ENCODE data around the gene GALNTL6.

The GALNTL6 gene

DNA sequence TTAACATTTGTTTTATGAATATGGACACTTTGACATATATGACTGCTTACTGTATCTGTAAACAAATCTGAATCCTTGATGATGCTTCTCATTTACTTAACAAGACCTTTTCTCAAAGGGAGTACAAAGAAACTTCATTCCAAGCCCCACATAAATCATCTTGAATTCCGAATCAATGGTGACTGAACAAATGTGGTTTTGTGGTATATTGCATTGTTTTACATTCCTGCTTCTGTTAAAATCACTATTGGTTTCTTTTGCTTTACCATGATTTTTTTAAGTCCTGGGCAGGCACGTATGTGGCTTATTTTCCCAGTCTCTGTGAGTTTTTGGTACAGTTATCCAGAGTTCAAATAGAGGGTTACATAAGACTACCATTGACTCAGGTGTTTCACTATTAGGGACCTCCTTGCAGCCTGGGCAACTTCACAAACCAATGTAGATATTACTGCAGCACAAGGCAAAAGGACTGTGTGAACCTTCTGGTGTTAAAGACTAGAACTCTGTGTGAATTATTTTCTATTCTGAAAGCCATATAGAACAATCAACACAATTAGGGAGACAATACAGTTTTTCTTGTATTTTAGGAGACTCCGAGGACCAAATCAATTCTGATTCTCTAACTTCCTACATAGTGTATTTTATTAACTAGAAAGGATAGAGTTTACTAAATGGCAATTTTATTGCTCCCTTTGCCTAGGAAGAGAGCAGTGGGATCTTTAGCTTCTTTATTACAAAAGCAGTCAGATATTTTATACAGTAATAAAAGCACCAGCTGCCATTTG, 196.4 kb downstream of the GALNTL6 start:
- DNase-seq = no peak

DNA sequence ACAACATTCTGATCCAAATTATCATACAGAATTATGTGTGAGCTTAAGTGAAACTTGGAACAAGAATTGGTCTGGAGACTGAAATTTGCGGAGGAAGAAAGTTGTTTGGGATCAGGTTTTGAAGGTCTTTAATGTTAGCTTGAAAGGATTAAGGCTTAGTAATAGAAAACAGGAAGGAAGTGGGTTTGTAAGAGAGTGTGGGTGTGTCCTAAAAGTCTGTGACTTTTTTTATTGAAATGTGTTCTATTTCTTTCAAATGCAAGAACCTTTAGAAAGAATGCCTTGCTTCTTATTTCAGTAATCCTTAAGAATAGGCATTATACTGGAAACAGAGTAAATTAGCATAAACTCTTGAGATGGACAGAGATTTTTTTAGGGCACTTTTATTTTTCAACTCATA, 198.0 kb downstream of the GALNTL6 start:
- no peak for DNase-seq

DNA sequence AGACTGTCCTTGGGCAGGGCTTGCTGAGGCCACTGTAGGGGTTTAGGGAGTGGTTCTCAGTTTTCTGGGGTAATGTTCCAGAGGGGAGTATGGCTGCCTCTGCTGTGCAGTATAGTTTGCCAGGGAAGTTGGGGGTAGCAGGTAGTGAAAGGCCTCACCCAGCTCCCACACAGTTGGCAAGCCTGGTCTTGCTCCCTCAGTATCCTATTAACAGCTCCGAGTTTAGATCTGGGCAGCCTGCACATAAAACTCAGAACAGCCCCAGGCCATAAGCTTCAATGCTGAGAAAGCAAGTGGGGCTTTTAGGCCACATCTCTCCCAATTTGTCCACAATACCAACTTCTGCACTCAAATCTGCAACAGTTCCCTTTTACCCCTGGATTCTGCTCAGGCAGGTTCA, 205.2 kb downstream of the GALNTL6 start:
- DNase-seq = no peak

DNA sequence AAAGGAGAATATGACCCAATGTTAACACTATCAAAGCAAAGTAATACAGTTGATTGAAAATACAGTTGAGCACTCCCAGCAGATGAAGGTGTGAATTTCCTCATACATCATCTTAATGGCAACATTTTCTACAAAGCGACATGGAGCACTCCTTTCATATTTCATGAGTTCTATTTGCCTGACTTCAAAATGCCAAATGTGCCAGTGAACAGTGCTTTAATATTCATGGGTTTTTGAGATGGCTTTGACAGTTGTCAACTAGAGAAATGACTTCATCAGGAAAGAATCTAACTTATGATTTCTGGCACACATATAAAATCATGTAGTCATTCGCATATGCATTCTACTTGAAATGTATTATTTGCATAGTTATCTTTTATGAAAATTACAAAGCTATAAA, 222.4 kb downstream of the GALNTL6 start:
- DNase-seq = no peak

GRCh38 chr4:172040766-172041165, 227.6 kb downstream of the GALNTL6 start:
- DNase-seq = no peak

GRCh38 chr4:172042714-172043114, 229.5 kb downstream of the GALNTL6 start:
- peak; percentile 22 for DNase-seq

DNA sequence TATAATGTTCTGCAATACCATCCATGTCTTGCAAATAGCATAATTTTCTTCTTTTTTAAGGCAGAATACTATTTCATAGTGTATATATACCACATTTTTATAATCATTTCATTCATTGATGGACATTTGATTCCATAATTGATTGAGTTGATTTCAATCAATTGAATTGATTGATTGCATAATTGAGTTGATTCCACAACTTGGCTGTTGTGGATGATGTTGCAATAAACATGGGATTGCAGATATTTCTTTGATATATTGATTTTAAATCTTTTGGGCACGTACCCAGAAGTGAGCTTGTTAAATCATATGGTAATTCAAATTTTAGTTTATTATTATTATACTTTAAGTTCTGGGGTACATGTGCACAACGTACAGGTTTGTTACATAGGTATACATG, 232.8 kb downstream of the GALNTL6 start:
- no peak for DNase-seq

GRCh38 chr4:172048666-172049065, 235.5 kb downstream of the GALNTL6 start:
- no peak for DNase-seq

DNA sequence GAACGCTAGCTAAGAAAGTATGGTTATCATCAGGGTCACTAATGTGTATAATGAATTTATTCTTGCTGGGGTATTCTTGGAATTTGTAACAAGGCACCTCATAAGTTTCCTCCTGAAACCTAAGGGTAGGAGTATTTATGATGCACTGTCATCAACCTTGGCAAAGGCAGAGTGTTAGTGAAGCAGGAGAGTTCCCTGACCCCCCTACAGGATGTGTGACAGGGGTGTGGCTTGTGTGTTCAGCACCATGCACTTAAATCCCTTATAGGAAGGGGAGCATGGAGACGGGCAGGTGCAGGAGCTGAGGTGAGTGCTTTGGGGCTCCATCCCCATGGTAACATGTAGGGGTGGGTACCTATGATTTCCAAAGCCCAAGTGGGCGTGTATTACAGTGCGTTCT, 237.7 kb downstream of the GALNTL6 start:
- no peak for DNase-seq

DNA sequence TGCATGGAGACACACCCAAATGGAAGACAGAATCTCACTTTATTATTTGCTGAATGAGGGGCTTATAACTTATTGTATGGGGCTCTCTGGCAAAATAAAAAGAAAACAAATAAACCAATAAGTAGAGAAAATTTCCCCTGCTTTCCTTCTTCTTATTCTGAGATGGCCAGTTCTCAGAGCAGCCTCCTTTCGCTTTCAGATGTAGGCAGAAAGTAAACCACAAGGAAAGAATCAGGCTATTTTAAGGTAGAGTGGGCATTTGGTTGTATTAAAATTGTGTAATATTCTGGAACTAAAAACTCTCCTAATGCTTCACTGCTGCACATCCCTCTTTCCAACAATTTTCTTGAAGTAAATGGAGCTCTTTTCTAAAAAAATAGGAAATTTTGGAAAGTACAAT, 241.8 kb downstream of the GALNTL6 start:
- no peak for DNase-seq

DNA sequence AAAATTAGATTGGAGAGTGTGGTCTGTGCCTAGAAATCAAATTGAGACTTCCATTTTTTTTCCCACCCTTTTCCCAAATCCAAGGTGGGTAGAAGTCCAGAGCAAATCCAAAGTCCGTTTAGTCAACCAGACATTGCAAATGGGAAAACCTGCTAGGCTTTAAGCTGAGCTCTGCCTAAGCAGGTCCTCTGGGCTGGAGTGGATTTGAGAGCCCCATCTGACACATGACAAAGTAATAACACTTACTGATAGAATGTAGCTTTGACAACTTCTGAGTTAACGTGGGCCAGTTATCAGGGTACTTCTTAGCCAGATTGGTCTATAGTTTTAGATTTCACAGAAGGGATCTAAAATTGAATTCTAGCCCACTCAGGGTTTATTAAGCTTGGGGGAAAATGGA, 242.3 kb downstream of the GALNTL6 start:
- no peak for DNase-seq

DNA sequence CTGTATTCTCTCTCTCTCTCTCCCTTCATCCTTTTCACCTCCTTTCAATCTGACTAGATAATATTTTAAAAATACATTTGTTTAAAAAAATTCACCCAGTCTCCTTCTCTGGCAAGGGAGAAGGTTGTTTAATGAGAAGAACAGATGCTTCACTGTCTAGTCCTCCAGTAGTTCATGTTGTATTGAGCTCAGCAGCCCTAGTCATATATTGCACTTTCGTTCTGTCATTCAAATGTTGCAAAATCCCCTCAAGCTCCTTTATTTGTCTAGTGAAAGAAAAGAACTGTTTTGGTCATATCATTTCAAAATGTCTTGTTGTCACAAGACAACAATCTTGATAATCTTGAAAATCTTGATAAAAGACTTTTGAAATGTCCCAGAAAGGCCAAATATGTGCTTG, 248.0 kb downstream of the GALNTL6 start:
- DNase-seq = no peak

DNA sequence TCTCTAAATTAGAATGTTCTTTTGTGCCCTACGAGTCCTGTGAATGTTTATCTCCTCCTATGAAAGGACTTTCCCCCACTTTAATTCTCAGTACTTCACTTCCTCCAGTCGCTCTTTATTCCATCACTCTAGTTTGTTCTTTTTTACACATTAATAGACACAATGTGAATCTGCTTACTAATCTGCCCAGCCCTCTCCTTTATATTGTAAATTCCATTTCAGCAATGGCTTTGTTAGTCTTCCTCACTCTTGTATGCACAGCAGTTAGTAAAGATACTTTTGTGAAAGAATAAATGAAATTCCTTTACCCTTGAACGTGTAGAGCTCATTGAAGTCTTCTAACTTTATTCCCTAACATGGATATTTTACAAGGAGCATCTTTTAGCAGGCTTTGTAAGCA, 255.3 kb downstream of the GALNTL6 start:
- DNase-seq = no peak

DNA sequence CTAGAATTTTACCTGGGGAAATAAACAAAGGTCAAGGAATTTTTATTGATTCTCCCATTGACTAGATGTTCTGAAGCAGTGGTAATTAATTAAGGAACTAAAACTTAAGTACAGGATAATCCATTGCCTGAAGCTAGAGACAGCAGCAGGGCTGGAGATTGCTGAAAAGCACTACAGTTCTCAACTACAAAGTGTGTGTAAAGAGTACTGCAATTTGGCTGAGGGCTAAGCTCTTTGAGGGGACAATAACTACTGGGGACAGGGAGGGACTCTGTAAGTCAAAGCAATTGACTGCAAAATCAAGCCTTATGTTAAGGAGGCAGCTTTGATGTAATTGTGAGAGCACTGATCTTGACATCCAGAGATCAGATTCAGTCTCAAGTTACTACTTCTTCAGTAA, 260.4 kb downstream of the GALNTL6 start:
- DNase-seq = no peak

DNA sequence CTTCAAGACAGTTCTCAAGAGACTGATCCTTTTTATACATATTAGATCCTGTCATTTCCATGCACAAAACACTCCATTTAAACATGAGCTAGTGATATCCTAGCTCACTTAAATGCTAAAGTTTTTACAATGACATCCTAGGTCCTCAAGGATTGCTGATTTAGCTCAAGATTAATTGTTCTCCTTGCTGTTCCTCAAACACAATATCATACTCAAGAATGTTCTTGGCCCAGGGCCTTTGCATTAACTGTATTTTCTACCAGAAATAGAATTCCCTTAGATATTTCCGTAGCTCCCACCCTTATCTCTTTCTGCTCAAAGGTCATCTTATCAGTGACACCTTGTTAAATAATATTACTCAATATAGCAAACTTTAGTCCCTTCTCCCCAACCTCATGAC, 270.1 kb downstream of the GALNTL6 start:
- DNase-seq = no peak

- no peak for DNase-seq
Measured at GRCh38 chr4:172088556-172088955, 275.4 kb downstream of the GALNTL6 start.

DNA sequence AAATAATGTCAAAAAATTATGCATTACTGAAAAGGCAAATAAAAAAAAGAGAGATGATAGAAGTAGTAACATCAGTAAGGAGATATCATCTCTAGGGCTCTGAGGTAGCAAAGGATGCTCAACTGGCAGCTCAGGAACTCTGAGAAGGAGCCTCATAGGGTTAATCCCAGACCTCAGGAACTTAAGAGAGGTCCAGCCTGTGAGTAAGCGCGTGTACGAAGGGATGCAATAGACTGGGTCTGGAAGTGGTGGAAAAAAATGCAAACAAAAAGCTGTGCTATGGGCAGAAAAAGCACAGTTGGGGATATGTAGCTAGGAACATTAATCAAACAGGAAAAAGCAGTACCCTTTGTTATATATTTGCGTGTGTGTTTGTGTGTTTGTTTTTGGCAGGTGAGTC, 282.0 kb downstream of the GALNTL6 start:
- DNase-seq = no peak

DNA sequence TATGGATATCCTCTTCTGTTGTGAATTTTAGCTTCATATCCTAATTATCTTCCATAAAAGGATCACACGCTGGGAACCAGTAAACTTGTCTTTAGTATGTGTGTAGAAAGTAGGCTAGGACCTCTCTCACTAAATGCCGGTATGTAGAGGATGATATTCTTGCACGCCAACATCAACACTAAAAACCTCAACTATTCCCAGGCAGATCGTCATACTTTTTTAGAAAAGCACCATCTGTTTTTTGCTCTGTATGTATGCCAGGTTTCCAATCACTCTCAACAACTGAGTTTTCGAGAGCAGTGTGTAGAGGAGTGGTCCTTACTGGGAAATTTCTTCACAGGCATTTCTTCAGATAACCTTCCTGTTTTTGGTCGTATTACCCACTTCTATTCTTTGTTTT, 283.6 kb downstream of the GALNTL6 start:
- DNase-seq = no peak

GRCh38 chr4:172099376-172099775, 286.2 kb downstream of the GALNTL6 start:
- DNase-seq = no peak

DNA sequence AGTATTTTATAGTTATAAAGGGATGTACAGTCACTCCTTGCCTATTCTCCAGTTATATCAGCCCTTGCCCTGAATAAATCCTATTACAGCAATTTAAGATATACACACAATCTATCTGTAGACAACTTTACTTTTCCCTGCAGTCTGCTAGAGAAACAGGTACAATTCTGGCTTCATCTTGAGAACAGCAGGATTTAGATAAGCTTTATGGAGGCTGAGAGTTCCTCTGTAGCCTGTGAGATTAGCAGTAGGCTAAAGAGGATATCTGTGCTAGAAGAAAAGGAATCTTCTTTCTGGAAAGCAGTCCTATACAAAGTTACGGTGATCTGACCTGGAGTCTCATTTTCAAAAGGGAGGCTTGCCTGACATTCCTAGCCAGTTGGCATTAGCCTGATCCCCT, 290.3 kb downstream of the GALNTL6 start:
- no peak for DNase-seq

- DNase-seq = no peak
Measured at GRCh38 chr4:172104539-172104938, 291.3 kb downstream of the GALNTL6 start.

DNA sequence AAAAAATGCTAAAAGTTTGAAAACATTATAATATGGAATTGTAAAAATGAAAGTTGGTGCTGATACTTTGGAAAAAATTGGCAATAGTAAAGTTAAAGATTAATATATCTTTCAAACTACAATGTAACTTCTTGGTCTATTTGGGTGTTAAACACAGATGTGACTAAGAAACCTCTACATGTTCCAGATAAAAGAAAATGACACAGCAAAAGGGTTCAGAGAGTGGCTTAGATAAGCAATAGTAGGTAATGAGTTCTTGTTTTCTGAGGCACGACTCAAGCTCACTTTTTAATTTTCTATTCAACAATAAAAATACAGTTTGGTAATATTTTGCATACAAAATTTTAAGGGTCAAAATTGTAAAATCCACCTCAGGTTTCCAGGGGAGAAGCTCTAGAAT, 292.7 kb downstream of the GALNTL6 start:
- no peak for DNase-seq

GRCh38 chr4:172109466-172109865, 296.3 kb downstream of the GALNTL6 start:
- no peak for DNase-seq

DNA sequence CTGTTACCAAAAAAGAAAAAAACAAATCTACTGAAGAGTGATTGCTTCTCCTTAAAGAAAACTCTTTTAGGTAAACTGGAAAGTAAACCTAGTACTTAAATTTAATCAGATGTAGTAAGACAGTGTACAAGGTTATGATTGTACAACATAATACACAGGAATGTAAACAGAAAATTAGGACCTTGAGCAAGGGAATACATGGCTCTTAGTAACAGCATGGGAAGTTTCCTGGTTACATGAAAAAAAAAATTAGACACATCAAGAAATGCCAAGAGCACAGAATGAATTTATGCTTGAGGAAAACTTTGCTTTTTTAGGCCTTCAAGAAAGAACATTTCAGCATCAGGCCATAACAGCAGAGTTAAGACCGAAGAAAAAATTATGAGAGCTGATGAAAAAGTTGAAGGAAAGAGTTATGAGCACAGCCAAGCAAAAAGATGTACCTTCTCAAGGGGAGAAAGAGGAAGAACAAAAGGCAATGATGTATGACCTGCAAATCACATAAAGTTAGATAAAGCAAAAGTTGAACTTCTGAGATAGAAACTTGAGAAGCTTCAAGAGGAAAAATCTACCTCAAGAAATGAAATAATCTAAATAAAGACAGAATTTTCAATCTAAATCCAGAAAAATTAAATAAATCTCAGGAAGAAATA, 311.6 kb downstream of the GALNTL6 start:
- no peak for DNase-seq

GRCh38 chr4:172125443-172125842, 312.2 kb downstream of the GALNTL6 start:
- no peak for DNase-seq

Data from NCI-H1092 (cell line).